UCSD-AML1 (cell line): ENCODE measurements around the gene GPR25.

ENCODE experiments used
- DNase-seq: peaks from one replicate; lab custom pipeline; 2025; ENCODE audit not compliant: unreplicated experiment; lab: John Stamatoyannopoulos, UW

GPR25 gene

DNA sequence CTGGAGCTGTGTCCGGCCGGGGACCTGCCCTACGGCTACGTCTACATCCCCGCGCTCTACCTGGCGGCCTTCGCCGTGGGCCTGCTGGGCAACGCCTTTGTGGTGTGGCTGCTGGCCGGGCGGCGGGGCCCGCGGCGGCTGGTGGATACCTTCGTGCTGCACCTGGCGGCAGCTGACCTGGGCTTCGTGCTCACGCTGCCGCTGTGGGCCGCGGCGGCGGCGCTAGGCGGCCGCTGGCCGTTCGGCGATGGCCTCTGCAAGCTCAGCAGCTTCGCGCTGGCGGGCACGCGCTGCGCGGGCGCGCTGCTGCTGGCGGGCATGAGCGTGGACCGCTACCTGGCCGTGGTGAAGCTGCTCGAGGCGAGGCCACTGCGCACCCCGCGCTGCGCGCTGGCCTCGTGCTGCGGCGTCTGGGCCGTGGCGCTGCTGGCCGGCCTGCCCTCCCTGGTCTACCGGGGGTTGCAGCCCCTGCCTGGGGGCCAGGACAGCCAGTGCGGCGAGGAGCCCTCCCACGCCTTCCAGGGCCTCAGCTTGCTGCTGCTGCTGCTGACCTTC, 412 bp downstream of the GPR25 start:
- no peak for DNase-seq

DNA sequence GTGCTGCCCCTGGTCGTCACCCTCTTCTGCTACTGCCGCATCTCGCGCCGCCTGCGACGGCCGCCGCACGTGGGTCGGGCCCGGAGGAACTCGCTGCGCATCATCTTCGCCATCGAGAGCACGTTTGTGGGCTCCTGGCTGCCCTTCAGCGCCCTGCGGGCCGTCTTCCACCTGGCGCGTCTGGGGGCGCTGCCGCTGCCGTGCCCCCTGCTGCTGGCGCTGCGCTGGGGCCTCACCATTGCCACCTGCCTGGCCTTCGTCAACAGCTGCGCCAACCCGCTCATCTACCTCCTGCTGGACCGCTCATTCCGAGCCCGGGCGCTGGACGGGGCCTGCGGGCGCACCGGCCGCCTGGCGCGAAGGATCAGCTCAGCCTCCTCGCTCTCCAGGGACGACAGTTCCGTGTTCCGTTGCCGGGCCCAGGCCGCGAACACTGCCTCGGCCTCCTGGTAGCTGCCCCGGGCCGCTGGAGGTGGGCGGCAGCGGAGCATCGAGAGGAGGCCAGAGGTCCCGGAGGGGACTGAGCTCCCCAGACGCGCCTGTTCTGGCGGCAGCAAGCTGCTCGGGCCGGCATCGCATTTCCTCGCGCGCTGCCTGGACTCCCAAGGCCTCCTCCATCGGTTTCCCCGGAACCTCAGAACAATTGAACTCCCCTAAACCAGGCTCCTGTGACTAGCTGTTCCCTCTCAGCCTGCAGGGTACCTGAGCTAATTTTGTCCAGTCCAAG, 1.1 kb downstream of the GPR25 start:
- DNase-seq, result no peak

GRCh38 chr1:200874694-200875093, 1.9 kb downstream of the GPR25 start:
- DNase-seq, result no peak

GRCh38 chr1:200875416-200875815, 2.6 kb downstream of the GPR25 start:
- DNase-seq, result no peak

DNA sequence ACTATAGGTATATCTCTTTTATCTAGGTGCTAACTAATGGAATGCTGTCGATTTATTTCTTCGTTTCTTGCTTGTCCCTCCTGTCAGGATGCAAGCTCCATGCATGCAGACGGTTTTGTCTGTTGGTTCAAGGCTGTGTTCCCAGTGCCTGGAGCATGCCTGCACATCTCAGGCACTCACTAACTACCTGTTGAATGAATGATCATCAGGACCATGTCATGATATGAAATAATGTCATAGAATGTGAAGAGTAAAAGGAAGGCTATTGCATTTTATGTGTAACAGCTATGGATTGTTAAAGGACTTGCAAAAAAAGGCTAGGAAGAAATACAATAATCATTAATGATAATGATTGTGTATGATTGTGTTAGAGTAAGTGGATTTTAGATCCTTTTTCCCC, 4.2 kb downstream of the GPR25 start:
- no peak for DNase-seq

DNA sequence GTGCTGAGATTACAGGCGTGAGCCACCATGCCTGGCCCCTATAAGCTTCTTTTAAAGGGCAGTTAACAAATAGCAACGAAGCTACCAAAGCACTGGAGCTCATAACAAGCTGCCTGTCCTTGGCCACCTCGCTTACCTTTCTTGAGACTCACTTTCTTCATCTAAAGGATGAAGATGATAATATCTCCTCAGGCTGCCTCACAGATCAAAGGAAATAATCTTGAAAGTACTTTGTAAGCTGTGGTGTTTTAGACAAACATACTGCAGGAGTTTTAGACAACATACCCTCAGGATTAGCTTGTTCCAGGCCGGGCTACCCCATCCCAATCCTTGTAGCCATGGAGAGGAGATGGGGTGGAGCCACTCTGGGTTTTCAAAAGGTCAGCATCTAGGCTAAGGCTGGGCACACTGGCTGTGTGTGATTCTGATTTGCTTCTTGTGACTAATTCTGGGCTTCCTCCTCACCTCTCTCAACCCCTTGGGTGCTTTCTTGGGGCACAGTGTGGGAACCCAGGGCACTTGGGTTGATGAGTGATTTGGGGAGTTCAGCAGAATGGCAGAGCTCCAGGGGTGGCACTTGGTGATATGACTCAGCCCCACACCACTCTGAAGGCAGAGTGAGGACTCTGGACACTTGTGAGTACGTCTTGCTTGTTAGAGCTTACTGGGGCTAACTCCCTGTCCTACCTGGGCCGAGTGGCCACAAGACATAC, 5.2 kb downstream of the GPR25 start:
- DNase-seq, result no peak

DNA sequence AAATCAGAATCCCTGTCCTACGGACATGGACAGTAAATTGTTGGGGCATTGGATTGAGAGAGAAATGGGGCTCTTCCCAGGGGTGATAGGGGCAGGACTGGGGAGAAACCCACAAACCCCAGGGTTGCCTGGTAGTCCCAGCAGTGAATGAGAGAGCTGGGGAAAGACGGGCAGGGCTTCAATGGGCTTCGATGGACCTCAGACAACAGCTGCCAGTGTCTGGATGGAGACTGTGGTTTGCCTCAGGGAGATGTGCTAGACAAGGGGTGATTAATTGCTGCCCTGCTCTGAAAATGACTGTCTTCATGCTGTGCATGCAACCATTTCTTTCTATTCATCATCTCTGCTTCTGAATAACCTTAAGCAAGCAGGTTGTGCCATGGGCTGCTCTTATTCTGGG, 7.4 kb downstream of the GPR25 start:
- DNase-seq, result peak; percentile 17

- DNase-seq, result no peak
These were observed 10.3 kb downstream of the GPR25 start for GRCh38 chr1:200883118-200883517.

DNA sequence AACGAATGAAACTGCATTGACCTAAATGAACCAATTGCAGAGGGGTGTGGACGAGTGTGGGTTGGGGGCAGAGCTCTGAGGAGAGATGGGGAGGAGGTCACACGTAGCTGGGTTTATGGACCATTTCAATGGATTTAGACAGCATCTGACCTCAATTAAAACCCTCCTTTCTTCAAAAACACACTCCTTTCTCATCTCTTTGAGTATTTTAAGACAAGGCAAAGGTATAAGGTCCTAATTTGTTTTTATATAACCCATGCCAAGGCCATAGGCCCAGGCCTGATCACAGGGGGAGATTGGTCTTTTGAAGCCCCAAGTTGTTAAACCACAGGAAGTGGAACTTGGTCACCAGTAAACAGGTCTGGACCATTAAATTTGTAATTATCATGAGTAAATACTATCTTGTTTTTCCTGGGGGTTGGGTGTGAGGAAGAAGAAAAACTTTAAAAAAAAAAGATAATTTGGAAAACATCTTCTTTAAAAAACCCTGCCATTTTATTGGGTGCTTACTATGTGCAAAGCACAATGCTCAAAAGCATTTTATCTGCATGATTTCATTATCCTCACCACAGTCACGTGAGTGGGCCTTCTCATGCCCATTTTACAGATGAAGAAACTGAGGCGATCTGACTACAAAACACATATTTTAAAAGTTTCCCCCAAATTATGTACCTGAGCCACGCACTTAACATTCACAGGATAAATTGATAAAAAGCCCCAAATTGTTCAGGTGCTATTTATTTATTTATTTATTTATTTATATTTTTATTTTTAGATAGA, 13.0 kb downstream of the GPR25 start:
- DNase-seq, result no peak

DNA sequence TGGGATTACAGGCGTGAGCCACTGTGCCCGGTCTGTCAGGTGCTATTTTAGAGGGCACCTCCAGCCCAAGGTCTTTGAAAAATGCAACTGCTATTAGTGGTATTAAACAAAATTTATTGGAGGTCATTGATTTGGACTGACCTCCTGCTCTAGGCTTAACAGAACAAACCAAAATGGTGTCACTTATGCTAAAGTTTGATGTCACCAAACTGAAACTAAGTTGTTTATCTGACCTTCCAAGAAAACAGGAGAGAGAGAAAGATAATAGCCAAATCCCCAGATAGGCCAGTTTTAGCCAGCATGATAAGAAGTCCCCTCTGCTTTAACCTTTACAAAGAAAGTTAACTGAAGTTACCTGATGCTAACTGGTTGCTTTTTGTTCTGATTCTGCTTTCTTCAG, 13.8 kb downstream of the GPR25 start:
- DNase-seq, result no peak

DNA sequence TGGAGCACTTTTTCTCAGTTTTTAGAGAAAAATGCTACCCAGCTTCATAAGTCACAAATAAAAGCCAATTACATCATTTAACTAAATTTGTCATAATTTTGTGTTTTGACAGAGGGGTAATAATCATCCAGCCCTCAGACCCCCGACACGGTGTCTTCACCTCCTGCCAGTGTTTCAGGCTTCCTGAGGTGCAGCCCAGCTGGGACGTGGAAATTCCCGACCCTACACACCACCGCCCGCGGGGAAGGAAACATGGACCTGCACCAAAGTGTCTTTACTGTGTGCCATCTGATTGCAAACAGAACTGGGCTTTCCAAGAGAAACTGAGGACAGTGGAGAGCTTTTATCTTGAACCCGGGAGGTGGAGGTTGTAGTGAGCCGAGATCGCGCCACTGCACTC, 14.3 kb downstream of the GPR25 start:
- DNase-seq, result no peak

- no peak for DNase-seq
These were observed 15.1 kb downstream of the GPR25 start for GRCh38 chr1:200887772-200888348.

GRCh38 chr1:200888349-200888838, 15.6 kb downstream of the GPR25 start:
- peak; percentile 84 for DNase-seq

- no peak for DNase-seq
These were observed 16.8 kb downstream of the GPR25 start for GRCh38 chr1:200889571-200889970.

DNA sequence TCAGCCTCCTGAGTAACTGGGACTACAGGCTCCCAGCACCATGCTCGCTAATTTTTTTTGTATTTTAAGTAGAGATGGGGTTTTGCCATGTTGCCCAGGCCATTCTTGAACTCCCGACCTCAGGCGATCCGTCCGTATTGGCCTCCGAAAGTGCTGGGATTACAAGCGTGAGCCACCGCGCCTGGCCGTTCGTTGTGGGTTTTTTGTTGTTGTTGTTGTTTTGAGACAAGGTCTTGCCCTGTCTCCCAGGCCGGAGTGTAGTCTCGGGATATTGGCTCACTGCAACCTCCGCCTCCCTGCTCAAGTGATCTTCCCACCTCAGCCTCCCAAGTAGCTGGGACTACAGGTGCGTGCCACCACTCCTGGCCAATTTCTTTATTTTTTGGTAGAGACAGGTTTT, 17.2 kb downstream of the GPR25 start:
- no peak for DNase-seq

DNA sequence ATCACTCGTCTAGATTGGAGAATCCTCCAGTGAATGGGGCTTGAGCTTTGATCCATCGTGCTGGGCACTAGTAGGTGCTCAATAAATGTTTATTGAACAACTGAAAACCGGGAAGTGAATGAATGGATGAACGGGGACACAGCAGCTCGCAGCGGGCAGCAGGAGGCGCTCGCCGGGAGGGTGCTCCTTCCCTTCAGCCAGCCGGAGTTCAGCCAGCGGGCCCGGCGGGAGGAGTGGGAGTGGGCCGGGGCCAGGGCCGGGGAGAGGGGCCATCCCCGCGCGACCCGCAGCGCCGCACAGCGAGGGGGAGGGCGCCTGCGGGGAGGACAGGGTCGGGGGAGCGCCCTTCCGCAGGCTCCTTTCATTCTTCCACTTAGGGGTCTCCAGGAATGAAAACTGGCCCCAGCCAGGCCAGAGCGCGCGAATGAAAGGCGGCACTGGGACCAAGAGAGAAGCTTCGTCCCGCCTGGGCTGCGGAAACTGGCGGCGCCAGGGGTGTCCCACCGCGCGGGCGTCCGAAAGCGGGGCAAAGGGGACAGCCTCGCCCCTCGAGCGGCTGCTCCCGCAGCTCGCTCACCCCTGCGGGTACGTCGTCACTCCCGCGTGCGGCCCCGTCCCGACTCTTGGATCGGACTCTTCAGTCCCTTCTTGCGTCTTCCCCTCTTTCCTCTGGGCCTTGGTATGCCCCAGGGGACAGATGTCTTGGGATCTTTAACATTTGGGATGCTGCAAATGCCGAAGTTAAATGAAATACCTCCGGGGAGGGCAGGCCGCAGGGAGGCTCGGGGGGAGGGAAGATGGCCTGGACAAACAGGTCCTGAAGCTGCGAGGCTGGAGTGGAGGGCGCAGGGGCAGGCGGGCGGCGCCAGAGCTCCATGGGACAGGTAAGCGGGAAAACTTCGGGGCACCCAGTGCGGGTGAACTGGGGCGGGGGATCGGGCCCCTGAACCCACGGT, 18.3 kb downstream of the GPR25 start:
- no peak for DNase-seq

GRCh38 chr1:200891774-200892157, 19.0 kb downstream of the GPR25 start:
- no peak for DNase-seq

DNA sequence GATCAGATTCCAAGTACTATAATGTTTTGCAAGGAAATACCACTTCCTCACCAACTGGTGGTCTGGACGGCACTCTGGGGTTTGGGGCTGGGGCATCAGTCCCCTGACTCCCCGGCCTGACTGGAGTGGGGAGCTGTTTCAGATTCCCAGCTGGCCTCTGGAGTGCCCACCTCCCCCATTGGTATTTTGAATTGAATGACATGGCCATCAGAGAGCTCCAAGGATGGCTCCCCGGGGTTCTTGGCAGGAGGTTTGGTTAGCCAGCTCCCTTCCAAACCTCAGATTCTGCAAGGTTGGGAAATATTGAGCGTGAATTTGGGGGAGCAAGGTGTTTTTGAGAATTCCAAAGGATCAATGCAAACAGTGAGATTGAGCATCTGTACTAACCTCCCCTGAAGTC, 19.8 kb downstream of the GPR25 start:
- no peak for DNase-seq

DNA sequence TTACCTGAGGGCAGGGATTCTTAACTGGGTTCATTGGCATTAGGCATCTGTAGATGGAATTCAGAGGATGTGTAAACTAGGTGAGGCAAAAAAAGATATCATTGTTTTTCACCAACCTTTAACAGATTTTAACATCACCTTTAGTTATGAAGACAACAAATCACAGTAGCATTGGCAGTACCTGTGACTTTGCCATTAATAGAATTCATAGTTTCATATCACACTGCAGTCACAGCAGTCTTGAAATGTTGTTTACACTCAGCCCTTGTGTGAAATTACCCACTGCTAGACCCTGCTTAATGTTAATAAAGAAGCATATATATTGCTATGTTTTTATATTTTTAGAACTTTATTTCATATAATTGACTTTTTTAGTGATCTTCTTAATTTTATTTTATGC, 20.2 kb downstream of the GPR25 start:
- no peak for DNase-seq

DNA sequence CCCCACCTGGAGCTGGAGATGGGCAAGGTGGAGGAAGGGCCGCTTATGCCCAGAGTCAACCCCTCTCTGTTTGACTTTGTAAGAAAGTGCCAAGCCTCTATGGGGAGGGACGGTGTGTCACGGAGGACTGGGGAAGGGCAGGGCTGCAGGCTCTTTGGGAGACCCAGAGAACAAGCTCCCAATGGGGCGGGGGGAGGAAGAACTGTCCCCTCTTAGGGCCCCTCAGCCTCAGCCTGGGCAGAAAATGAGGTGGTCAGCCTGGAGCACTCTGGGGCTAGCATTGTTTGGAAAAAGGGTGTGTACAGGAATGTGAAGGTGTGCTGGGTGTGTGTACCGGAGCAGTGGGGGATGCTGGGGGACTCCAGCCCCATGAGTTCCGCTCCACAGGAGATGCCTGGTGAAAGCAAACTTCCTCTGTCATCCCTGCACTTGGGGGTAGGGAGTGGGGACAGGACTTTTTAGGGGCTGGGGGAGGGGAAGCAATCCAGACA, 20.7 kb downstream of the GPR25 start:
- DNase-seq, result no peak
